Karpas-422 (cell line): ENCODE data around the gene NEU3. TPM values are rescaled to one million over a fixed set of nuclear protein-coding genes. Genes with fewer than 3 reads are reported as not detected.

Experiments
- DNase-seq: peaks from one replicate; pipeline ENCODE4 v3.0.0-alpha.2; 2015
- H2AFZ ChIP-seq: fragments of 200-600 bp; sonication (generic); 2 replicates; pipeline ENCODE4 v1.6.1; 2014; ENCODE audit warnings: antibody characterized with exemption, low read length, mixed read lengths
- H3K27ac ChIP-seq: fragments of 200-600 bp; sonication (generic); 2 replicates; pipeline ENCODE4 v1.5.1; 2014; ENCODE audit warnings: mild to moderate bottlenecking, low read length, moderate library complexity
- H3K27me3 ChIP-seq: fragments of 200-600 bp; sonication (generic); 2 replicates; pipeline ENCODE4 v1.6.1; 2014; ENCODE audit warnings: low read length, mixed read lengths
- H3K36me3 ChIP-seq: fragments of 200-600 bp; sonication (generic); 2 replicates; pipeline ENCODE4 v1.6.1; 2014; ENCODE audit warnings: low read length, mixed read lengths; ENCODE audit not compliant: insufficient read depth
- H3K4me1 ChIP-seq: fragments of 200-600 bp; sonication (generic); 2 replicates; pipeline ENCODE4 v1.6.1; 2014; ENCODE audit warnings: mild to moderate bottlenecking, low read length, mixed read lengths
- H3K4me2 ChIP-seq: fragments of 200-600 bp; sonication (generic); 2 replicates; pipeline ENCODE4 v1.6.1; 2014; ENCODE audit warnings: low read length, low read depth, mild to moderate bottlenecking; ENCODE audit not compliant: poor library complexity, severe bottlenecking
- H3K4me3 ChIP-seq: fragments of 200-600 bp; sonication (generic); 2 replicates; pipeline ENCODE4 v1.5.1; 2014; ENCODE audit warnings: mild to moderate bottlenecking, antibody characterized with exemption, low read length, mixed read lengths
- H3K79me2 ChIP-seq: fragments of 200-600 bp; sonication (generic); 2 replicates; pipeline ENCODE4 v1.6.1; 2014; ENCODE audit warnings: mild to moderate bottlenecking, low read length, mixed read lengths
- H3K9ac ChIP-seq: fragments of 200-600 bp; sonication (generic); 2 replicates; pipeline ENCODE4 v1.6.0; 2014; ENCODE audit warnings: low read length
- H3K9me2 ChIP-seq: fragments of 200-600 bp; sonication (generic), shearing (Covaris generic); replicated peaks from 2 replicates; pipeline ENCODE4 v1.6.0; 2014; ENCODE audit warnings: mild to moderate bottlenecking, low read length, moderate library complexity; ENCODE audit not compliant: insufficient read depth
- H3K9me3 ChIP-seq: fragments of 300-700, 200-600 bp; sonication (generic); 2 replicates; pipeline ENCODE4 v1.6.1; 2014; ENCODE audit warnings: low read length, mixed read lengths
- H4K20me1 ChIP-seq: fragments of 200-600 bp; sonication (generic); 2 replicates; pipeline ENCODE4 v1.6.1; 2014; ENCODE audit warnings: mild to moderate bottlenecking, antibody characterized with exemption, low read length, low read depth; ENCODE audit not compliant: insufficient read depth
- total RNA-seq: library from RNA; depleted of rRNA; stranded (reverse); fragments of >200 nt; shearing (Covaris generic); gene quantifications from 2 replicates; pipeline ENCODE4 v1.2.3, GENCODE V29; 2014; ENCODE audit warnings: low replicate concordance

The NEU3 gene
- total RNA-seq, 1 experiment from 2014 or later: 103 TPM

DNA sequence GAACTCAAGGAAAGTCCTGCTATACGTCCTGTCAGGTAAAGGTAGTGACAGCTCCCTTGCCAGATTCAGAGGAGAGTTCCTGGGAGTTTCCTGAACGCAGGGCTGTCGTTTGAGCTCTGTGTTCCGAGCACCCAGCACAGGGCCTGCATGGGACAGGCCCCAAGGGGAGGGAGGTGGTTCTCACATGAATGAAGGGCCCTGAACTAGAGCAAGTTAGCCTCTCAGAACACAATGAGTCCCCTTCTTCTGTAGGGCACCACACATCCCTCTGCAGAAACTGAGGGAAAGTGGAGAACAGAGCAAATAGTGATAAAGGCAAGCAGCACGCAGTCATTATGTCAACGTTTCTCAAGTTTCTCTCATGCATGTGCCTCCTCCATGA, 35.3 kb downstream of the NEU3 start:
- H3K36me3 ChIP-seq: 0 out of 2 replicates have a peak, but pooled peaks cover 7% of the 10 kb centered on the region
- no peaks in the 10 kb centered on the region for H3K9me2 ChIP-seq
- DNase-seq: no peak
- H3K4me1 ChIP-seq: peaks cover 70% of the 10 kb centered on the region
- peak overlapping the region; percentile 28 for H3K4me2 ChIP-seq
- no peaks in the 10 kb centered on the region for H3K79me2 ChIP-seq
- H3K4me3 ChIP-seq: no peak overlapping the region
- peak overlapping the region; percentile 80 for H3K27ac ChIP-seq
- peak overlapping the region; percentile 36 for H3K9ac ChIP-seq
- no peaks in the 10 kb centered on the region for H3K9me3 ChIP-seq
- no peaks in the 10 kb centered on the region for H3K27me3 ChIP-seq
- H2AFZ ChIP-seq: no peak overlapping the region
- no peaks in the 10 kb centered on the region for H4K20me1 ChIP-seq

DNA sequence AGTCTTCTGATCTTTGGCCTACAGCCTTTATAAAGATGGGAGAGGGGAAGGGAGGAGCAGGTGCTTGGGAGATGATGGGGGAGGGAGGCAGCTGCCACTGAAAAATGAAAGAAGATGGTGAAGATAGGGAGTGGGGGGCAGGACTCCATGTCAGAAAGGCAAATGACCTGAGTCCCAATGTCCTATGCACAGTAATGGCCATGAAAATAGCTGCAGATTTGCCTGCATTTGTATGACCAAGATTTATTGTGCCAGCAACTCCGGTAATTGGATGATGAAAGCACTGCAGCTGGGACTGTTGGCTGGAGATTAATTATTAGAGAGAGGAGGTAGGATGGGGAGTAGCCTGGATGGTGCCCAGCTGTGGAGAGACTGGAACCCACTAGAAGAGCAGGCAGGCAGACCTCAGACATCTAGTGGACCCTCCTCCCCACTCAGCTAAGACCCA, 36.1 kb downstream of the NEU3 start:
- Histone ChIP-seq H3K79me2 (no peaks in the 10 kb centered on the region), H3K4me2 (peak overlapping the region; percentile 28), H3K9me3 (no peaks in the 10 kb centered on the region), H3K27me3 (no peaks in the 10 kb centered on the region), H3K9me2 (no peaks in the 10 kb centered on the region), H3K27ac (peak overlapping the region; percentile 80), H3K9ac (peak overlapping the region; percentile 37; the same call in 1 of the 2 replicates), H3K4me1 (peaks cover 73% of the 10 kb centered on the region), H3K36me3 (0 out of 2 replicates have a peak, but pooled peaks cover 3% of the 10 kb centered on the region), H3K4me3 (no peak overlapping the region), H4K20me1 (no peaks in the 10 kb centered on the region), H2AFZ (no peak overlapping the region)
- DNase-seq: peak; percentile 69

DNA sequence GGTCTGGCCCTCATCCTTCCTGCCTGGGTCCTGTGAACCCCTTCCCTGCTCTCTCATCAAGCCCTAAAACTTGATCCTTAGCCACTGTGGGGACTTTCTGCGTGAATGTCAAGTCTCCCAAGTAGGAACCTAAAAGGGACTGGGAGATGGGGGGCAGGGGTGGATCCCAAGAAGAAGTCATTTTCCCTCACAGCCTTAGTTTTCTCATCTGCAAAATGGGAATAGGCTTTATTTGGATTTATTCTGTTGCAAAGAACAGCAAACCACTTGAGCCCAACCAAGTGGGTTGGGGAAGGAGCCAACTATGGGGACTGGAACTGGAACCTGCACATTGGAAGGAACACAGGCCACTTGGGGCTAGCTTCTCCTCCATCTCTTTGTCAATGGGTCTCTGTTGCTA, 36.8 kb downstream of the NEU3 start:
- Histone ChIP-seq H3K79me2 (no peaks in the 10 kb centered on the region), H3K4me2 (no peak overlapping the region), H3K9me2 (no peaks in the 10 kb centered on the region), H3K9ac (peak overlapping the region; percentile 37; the same call in 1 of the 2 replicates), H3K27me3 (no peaks in the 10 kb centered on the region), H3K4me3 (no peak overlapping the region), H3K4me1 (peaks cover 76% of the 10 kb centered on the region), H4K20me1 (no peaks in the 10 kb centered on the region), H3K27ac (peak overlapping the region; percentile 80), H3K9me3 (no peaks in the 10 kb centered on the region), H3K36me3 (0 out of 2 replicates have a peak, but pooled peaks cover 3% of the 10 kb centered on the region), H2AFZ (no peak overlapping the region)
- no peak for DNase-seq

DNA sequence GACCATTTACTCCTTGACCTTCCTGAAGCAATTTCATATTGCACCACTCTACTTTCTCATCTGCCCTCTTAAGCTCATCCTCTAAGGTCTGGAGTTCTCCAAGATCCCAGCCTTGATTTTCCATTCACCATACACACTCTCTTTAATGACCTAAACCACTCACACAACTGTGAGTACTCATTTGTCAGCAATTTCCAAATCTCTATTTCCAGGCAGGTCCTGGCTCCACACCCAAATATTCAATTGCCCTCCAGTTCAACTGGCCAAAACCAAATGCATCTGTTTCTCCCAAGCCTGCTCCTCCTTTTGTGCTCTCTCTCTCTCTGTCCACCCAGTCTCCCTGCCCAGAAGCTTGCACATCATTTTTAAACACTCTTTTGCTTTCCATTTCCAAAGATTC, 39.6 kb downstream of the NEU3 start:
- Histone ChIP-seq H4K20me1 (no peaks in the 10 kb centered on the region), H3K9me3 (no peaks in the 10 kb centered on the region), H3K9me2 (no peaks in the 10 kb centered on the region), H2AFZ (no peak overlapping the region), H3K4me2 (no peak overlapping the region), H3K79me2 (no peaks in the 10 kb centered on the region), H3K9ac (no peak overlapping the region), H3K36me3 (0 out of 2 replicates have a peak, but pooled peaks cover 3% of the 10 kb centered on the region), H3K27ac (peak overlapping the region; percentile 80), H3K4me1 (peaks cover 64% of the 10 kb centered on the region), H3K4me3 (no peak overlapping the region), H3K27me3 (no peaks in the 10 kb centered on the region)
- no peak for DNase-seq

DNA sequence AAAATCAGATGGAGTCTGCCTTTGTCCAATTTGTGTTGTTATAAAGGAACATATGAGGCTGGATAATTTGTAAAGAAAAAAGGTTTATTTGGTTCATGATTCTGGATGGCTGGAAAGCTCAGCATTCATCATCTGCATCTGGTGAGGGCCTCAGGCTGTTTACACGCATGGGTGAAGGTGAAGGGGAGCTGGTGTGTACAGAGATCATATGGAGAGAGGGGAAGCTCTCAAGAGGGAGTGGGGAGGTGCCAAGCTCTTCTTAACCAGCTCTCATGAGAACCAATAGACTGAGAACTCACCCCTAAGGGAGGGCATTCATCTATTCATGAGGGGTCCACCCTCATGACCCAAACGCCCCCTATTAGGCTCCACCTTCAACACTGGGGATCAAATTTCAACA, 40.0 kb downstream of the NEU3 start:
- no peak overlapping the region for H3K4me3 ChIP-seq
- 0 out of 2 replicates have a peak, but pooled peaks cover 3% of the 10 kb centered on the region for H3K36me3 ChIP-seq
- no peaks in the 10 kb centered on the region for H3K79me2 ChIP-seq
- no peaks in the 10 kb centered on the region for H4K20me1 ChIP-seq
- H3K9me2 ChIP-seq: no peaks in the 10 kb centered on the region
- peaks cover 60% of the 10 kb centered on the region for H3K4me1 ChIP-seq
- no peaks in the 10 kb centered on the region for H3K9me3 ChIP-seq
- no peak overlapping the region for H2AFZ ChIP-seq
- no peak overlapping the region for H3K4me2 ChIP-seq
- peak overlapping the region; percentile 80 for H3K27ac ChIP-seq
- no peak for DNase-seq
- H3K27me3 ChIP-seq: no peaks in the 10 kb centered on the region
- no peak overlapping the region for H3K9ac ChIP-seq

DNA sequence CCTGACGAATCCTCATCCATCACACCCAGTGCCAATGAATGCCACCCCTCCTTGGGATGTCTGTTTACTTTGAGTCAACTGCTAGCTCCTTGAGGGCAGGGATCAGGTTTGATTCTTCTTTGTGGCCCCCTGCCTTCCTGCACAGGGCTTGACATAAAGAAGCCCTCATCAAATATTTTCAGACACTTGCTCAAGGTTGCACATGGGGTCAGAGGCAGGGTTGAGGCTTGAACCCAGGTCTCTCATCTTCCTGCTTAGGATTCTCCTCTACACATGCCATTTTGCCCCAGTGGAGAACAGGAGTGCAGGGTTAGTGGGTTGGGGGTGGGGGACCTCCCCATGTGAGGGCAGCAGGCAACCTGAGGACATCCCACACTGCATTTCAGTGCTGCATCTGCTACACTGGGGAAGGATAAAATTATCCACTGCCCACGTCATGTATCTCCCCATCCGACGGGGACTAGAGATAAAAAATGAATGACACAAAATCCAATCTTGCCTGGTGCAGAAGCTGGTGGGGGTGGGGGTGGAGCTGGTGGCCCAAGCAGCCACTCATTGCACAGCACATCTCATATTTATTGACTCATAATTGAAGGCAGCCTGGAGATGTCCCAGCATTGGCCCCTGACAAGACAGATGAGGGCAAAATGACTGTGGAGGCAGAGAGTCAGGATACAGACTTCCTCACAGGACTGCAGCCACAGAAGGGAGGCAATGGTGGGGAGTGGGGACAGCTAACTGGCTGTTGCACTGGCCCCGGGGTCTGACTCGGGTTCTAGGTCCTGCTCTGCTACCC, 41.3 kb downstream of the NEU3 start:
- no peaks in the 10 kb centered on the region for H3K79me2 ChIP-seq
- no peaks in the 10 kb centered on the region for H4K20me1 ChIP-seq
- no peak overlapping the region for H3K9ac ChIP-seq
- no peaks in the 10 kb centered on the region for H3K9me3 ChIP-seq
- no peak overlapping the region for H3K4me2 ChIP-seq
- H3K9me2 ChIP-seq: no peaks in the 10 kb centered on the region
- no peak overlapping the region for H2AFZ ChIP-seq
- no peak for DNase-seq
- no peaks in the 10 kb centered on the region for H3K27me3 ChIP-seq
- no peak overlapping the region for H3K4me3 ChIP-seq
- peaks cover 3% of the 10 kb centered on the region; the same call in 1 of the 2 replicates for H3K36me3 ChIP-seq
- H3K4me1 ChIP-seq: peaks cover 59% of the 10 kb centered on the region
- peak overlapping the region; percentile 29; the same call in 1 of the 2 replicates for H3K27ac ChIP-seq

DNA sequence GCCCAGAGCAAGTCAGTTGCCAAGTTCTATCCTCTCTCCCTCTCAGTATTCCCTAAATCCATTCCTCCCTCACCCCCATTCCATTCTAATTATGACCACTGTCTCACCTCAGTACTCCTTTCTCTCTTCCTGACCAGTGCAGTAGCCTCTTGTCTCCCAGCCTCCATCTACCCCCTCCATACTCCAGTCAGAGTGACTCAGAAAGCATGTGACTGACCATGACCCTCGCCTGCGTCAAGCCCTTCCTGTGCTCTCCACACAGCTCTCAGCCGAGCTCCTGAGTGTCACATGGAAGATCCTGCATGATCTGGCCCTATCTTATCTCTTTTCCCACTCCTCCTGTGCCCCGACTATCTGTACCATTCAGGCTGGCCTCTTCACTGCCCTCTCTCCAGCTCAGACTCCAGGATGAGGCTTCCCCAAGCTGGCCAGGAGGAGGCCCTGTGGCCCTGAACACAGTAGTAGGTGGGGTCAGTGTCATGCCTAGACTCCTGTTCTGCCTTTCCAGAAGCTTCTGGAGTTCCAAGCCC, 42.6 kb downstream of the NEU3 start:
- no peaks in the 10 kb centered on the region for H3K9me3 ChIP-seq
- H3K9me2 ChIP-seq: no peaks in the 10 kb centered on the region
- H2AFZ ChIP-seq: no peak overlapping the region
- H3K27ac ChIP-seq: peak overlapping the region; percentile 18; the same call in 1 of the 2 replicates
- H3K79me2 ChIP-seq: no peaks in the 10 kb centered on the region
- DNase-seq: no peak
- H3K4me2 ChIP-seq: no peak overlapping the region
- no peaks in the 10 kb centered on the region for H4K20me1 ChIP-seq
- H3K36me3 ChIP-seq: peaks cover 3% of the 10 kb centered on the region; the same call in 1 of the 2 replicates
- H3K4me3 ChIP-seq: no peak overlapping the region
- no peaks in the 10 kb centered on the region for H3K27me3 ChIP-seq
- H3K4me1 ChIP-seq: peaks cover 59% of the 10 kb centered on the region
- H3K9ac ChIP-seq: no peak overlapping the region

DNA sequence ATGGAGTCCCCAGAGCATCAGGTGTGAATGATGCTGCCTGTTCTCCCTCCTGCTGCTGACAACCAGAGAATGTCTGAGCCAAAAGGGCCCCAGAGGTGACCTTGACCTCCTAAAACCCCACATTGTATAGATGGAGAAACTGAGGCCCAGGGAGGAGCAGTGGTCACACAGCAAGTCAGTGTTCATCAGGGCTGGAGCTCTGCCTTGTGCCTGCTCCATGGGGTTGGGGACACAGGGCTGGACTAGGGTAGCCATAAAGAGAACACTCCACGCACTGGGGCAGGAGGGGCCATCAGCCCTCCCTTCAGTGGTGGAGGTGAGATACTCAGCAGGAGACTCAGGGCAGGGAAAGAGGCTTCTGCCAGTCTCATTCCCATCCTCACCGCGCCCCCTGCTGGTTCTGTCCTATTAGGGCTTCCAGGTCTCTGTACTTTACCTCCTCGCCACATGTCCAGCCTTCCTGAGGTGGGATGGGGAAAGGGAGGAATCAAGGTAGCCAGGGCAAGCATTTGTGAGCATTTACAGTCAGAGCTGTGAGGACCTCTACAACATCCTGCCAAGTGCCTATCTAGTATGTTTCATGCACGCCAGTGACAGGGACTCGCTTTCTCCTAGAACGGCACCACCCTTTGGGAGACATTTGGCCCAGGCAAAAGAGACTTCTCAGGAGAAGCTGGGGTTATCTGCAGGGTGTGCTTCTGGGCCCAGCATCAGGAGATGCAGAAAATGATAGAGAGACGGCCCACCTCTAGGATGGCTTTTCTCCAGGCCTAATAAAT, 43.2 kb downstream of the NEU3 start:
- Histone ChIP-seq H4K20me1 (no peaks in the 10 kb centered on the region), H3K9me3 (no peaks in the 10 kb centered on the region), H3K27ac (peak overlapping the region; percentile 18; the same call in 1 of the 2 replicates), H3K27me3 (no peaks in the 10 kb centered on the region), H3K9ac (no peak overlapping the region), H2AFZ (no peak overlapping the region), H3K9me2 (no peaks in the 10 kb centered on the region), H3K4me1 (peaks cover 59% of the 10 kb centered on the region), H3K79me2 (no peaks in the 10 kb centered on the region), H3K4me3 (no peak overlapping the region), H3K4me2 (no peak overlapping the region), H3K36me3 (peaks cover 3% of the 10 kb centered on the region; the same call in 1 of the 2 replicates)
- peak; percentile 87 for DNase-seq
